Mammary epithelial cell (primary cell): ENCODE results near the gene PPP6R1.

Source experiments
- CTCF ChIP-seq, 2 donors: IDR thresholded peaks in 1 of 2; conservative IDR thresholded peaks in 1 of 2; 2 replicates each; pipeline ENCODE4 v1.5.1; 2011 to 2012; ENCODE audit warnings: inconsistent platforms in 2 of 2, low read length in 2 of 2, mild to moderate bottlenecking in 2 of 2, control low read depth in 1 of 2, low read depth in 1 of 2; ENCODE audit not compliant: insufficient read depth in 1 of 2; ENCODE audit errors: extremely low read depth in 1 of 2
- EZH2 ChIP-seq: IDR thresholded peaks from 2 replicates; pipeline ENCODE4 v1.6.1; 2012; ENCODE audit warnings: low read length, inconsistent platforms, borderline replicate concordance

- TF ChIP-seq CTCF (conservative IDR thresholded peaks at IDR 0.05 in 1 of 2, IDR thresholded peaks at IDR 0.05 in 1 of 2; ENCODE audit: extremely low read depth in 1 of 2, insufficient read depth in 1 of 2, low read depth in 1 of 2, low read length in 2 of 2) (no peak), EZH2 (no peak)
Observed at GRCh38 chr19:55261671-55262126, 2.9 kb upstream of the PPP6R1 start.
